NT2/D1 (cell line): Measurements from ENCODE around the gene RALA.

Experiments used
- SUZ12 ChIP-seq: IDR thresholded peaks from 2 replicates; pipeline ENCODE4 v1.6.1; 2011; ENCODE audit not compliant: insufficient read length, insufficient read depth; ENCODE audit errors: extremely low read depth
- ZNF274 ChIP-seq: IDR thresholded peaks from 2 replicates; pipeline ENCODE4 v1.6.1; 2011; ENCODE audit warnings: mild to moderate bottlenecking, low read depth, low read length

DNA sequence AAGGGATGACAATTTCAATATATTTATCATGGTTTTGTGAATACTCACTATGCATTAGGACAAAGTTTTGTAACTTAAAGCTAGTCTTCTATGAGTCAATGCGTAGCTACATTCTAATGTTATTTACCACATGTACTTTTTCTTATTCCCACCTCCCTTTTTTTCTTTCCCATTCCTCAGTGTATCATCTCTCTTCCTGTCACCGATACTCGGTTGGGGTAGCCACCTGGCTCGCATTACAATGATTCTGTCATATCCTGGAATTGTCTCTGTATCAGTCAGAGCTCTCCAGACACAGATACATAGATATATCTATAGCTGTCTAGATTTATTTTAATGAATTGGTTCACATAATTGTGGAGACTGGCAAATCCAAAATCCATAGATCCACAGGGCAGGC lies 9.8 kb upstream of the RALA start:
- no peak for TF ChIP-seq ZNF274
- TF ChIP-seq SUZ12: no peak
